PC-3 (cell line): Measurements from ENCODE around the gene C16orf74.

ENCODE experiments used
- EZH2phosphoT487 ChIP-seq: fragments of 300-600 bp; sonication (generic); IDR thresholded peaks from 2 replicates; pipeline ENCODE4 v1.6.1; 2018; ENCODE audit warnings: mild to moderate bottlenecking, antibody characterized with exemption, low read length, borderline replicate concordance
- TF ChIP-seq, protein P1 (sequence below): fragments of 300-600 bp; sonication (generic); conservative IDR thresholded peaks from 2 replicates; pipeline ENCODE4 v1.5.1; 2017; ENCODE audit warnings: antibody characterized with exemption, low read depth, mild to moderate bottlenecking, low read length

DNA sequence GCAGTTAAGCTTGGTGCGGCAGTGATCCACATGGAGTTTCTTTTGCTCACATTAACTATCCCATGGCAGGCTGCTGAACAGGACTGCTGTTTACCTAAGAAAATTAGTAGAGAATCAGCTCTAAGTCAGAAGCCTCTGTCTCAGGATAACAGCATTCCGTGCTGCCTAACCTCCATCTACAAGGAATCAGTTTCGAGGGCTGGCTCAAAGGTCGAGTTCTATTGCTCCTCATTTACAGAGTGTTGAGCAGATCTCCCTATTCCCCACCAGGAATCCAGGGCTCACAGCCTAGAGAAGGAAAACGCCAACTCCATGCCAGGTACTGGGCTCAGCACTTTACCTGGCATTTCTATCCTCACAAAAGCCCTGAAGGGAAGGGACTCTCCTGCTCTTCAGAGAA lies 72.1 kb downstream of the C16orf74 start:
- TF ChIP-seq, protein P1, sequence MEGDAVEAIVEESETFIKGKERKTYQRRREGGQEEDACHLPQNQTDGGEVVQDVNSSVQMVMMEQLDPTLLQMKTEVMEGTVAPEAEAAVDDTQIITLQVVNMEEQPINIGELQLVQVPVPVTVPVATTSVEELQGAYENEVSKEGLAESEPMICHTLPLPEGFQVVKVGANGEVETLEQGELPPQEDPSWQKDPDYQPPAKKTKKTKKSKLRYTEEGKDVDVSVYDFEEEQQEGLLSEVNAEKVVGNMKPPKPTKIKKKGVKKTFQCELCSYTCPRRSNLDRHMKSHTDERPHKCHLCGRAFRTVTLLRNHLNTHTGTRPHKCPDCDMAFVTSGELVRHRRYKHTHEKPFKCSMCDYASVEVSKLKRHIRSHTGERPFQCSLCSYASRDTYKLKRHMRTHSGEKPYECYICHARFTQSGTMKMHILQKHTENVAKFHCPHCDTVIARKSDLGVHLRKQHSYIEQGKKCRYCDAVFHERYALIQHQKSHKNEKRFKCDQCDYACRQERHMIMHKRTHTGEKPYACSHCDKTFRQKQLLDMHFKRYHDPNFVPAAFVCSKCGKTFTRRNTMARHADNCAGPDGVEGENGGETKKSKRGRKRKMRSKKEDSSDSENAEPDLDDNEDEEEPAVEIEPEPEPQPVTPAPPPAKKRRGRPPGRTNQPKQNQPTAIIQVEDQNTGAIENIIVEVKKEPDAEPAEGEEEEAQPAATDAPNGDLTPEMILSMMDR: no peak
- TF ChIP-seq EZH2phosphoT487: no peak
